ENCODE results near the gene CHD6.

DNA sequence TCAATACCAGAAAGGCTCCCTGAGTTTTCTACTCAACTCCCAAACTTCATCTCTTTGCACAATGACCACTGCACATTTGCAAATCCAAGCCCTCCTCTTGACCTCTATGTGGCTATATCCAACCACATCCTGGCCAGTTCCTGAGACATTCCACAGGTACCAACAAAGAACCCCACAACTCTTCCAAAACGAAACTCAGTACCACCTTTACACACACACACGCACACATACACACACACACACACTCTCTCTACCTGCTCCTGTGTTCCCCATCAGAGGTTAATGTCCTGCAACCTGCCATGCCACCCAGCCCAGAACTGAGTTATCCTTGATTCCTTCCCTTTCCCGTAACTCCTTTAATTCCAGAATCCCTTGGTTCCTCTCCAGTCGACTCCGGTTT is 58.5 kb downstream of the CHD6 start:
- TF ChIP-seq, protein P1, sequence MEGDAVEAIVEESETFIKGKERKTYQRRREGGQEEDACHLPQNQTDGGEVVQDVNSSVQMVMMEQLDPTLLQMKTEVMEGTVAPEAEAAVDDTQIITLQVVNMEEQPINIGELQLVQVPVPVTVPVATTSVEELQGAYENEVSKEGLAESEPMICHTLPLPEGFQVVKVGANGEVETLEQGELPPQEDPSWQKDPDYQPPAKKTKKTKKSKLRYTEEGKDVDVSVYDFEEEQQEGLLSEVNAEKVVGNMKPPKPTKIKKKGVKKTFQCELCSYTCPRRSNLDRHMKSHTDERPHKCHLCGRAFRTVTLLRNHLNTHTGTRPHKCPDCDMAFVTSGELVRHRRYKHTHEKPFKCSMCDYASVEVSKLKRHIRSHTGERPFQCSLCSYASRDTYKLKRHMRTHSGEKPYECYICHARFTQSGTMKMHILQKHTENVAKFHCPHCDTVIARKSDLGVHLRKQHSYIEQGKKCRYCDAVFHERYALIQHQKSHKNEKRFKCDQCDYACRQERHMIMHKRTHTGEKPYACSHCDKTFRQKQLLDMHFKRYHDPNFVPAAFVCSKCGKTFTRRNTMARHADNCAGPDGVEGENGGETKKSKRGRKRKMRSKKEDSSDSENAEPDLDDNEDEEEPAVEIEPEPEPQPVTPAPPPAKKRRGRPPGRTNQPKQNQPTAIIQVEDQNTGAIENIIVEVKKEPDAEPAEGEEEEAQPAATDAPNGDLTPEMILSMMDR (conservative IDR thresholded peaks at IDR 0.05; ENCODE audit: low read length) = no peak
- TF ChIP-seq EZH2phosphoT487 (IDR thresholded peaks at IDR 0.05; ENCODE audit: borderline replicate concordance, low read depth, low read length) = no peak

Data from OCI-LY7 (cell line).